Stimulated activated CD4-positive, alpha-beta T cell treated with anti-CD3 and anti-CD28 coated beads, Interleukin-1b, Interleukin-23, amount 100 ng/mL, for 24 hours (primary cell): ENCODE measurements around the gene CD68.
"Not testable (repeated sequence)": the region's sequence is repeated elsewhere in the genome, so short reads cannot be mapped to it uniquely, and the experiment has no call there.

Source experiments
- DNase-seq, 4 experiments: peaks; one replicate each; pipeline ENCODE4 v3.0.0-alpha.2; 2020; ENCODE audit warnings: low read depth in 4 of 4, low spot score in 1 of 4

The CD68 gene

GRCh38 chr17:7613769-7614424 is 34.5 kb downstream of the CD68 start:
- DNase-seq: no peak

GRCh38 chr17:7614425-7615264 is 35.2 kb downstream of the CD68 start, which contains the start of gene FXR2:
Gene FXR2, minus strand, starts transcription at chr17:7614897. Its CDS starts 365 bp downstream, at chr17:7614532.
- DNase-seq: peak; percentile 94 to 100 (median 97)

- no peak for DNase-seq
These were observed 35.9 kb downstream of the CD68 start for GRCh38 chr17:7615265-7615747.

- DNase-seq: no peak
These were observed 39.2 kb downstream of the CD68 start for GRCh38 chr17:7618608-7619007.

- no peak for DNase-seq
These were observed 41.4 kb downstream of the CD68 start for GRCh38 chr17:7620835-7621234.

GRCh38 chr17:7623661-7624060 is 44.2 kb downstream of the CD68 start:
- no peak for DNase-seq

- DNase-seq: not testable (repeated sequence)
These were observed 46.3 kb downstream of the CD68 start for GRCh38 chr17:7625749-7626148.

- no peak for DNase-seq
These were observed 46.9 kb downstream of the CD68 start for GRCh38 chr17:7626307-7626706.

- no peak for DNase-seq
These were observed 47.5 kb downstream of the CD68 start for GRCh38 chr17:7626956-7627249.

- peak; percentile 58 to 82 (median 65) for DNase-seq
These were observed 48.0 kb downstream of the CD68 start, which contains the start of gene SAT2 for GRCh38 chr17:7627250-7628121. Gene SAT2, minus strand, starts transcription at chr17:7627821. Its CDS starts 186 bp downstream, at chr17:7627635.

DNA sequence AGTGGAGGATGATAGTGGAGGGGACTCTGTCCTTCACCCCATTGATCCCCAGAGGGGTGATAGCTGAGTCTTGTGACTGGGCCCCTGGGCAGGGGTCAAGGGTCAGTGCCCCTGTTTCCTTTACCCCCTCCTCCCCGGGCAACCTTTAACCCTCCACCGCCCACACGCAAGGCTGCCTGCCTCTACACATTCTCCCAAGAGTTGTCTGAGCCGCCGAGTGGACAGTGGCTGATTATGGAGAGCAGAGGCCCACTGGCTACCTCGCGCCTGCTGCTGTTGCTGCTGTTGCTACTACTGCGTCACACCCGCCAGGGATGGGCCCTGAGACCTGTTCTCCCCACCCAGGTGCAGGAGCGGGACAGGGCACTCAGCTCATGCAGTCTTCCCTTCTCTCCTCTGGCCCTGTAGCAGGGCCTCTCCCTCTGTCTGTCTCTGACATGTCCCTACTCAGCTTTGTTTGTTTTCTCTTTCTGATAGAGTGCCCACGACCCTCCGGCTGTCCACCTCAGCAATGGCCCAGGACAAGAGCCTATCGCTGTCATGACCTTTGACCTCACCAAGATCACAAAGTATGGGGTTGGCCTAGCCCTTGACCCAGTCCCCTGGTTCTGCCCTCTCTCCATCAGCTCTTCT is 50.6 kb downstream of the CD68 start, which contains the start of gene SHBG:
SHBG (plus strand) TSS at position 197 of the 633 bp plus-strand sequence; CDS start at position 235, 38 bp downstream.
- DNase-seq: no peak
